Lower leg skin (tissue), 4 donors: Measurements from ENCODE around the gene PEX16. TPM values are rescaled to one million over a fixed set of nuclear protein-coding genes. Genes with fewer than 3 reads are reported as not detected.

Experiments
- DNase-seq, 2 donors: peaks; one replicate each; pipeline ENCODE4 v3.0.0-alpha.2; 2019; ENCODE audit warnings: low spot score in 2 of 2
- H3K4me3 ChIP-seq: fragments of 200-600 bp; sonication (generic); 2 replicates; pipeline ENCODE4 v1.5.1; 2017; ENCODE audit warnings: mild to moderate bottlenecking, low read depth; ENCODE audit not compliant: poor library complexity, severe bottlenecking
- CTCF ChIP-seq, 3 donors: fragments of 450-650 bp; IDR thresholded peaks; one replicate each; pipeline ENCODE4 v1.5.1; 2016; ENCODE audit warnings: antibody characterized with exemption in 3 of 3, mild to moderate bottlenecking in 3 of 3, moderate library complexity in 2 of 3
- POLR2A ChIP-seq, 2 donors: fragments of 450-650 bp; IDR thresholded peaks; one replicate each; pipeline ENCODE4 v1.6.1; 2016 to 2017; ENCODE audit warnings: antibody characterized with exemption in 2 of 2, mild to moderate bottlenecking in 1 of 2, moderate library complexity in 1 of 2
- WGBS, 2 donors: methylation state at CpG; one replicate each; pipeline ENCODE4 v1.1.5; 2018; 5-methylcytosine and 5-hydroxymethylcytosine counted together
- intact Hi-C: fragments of 100-400 bp; cut with DNase I; formaldehyde crosslinking; loops from one replicate; pipeline ENCODE4 v1.15.0; 2023; ENCODE audit warnings: low total_unique reads
- total RNA-seq, 4 donors: library from RNA; depleted of rRNA; stranded (reverse); fragments of >200 nt; gene quantifications; one replicate each; pipeline ENCODE4 v1.1.0, GENCODE V29; 2016

Gene PEX16
- total RNA-seq, 4 donors from 2014 or later = 36.7 to 52.8 (median 41.2) TPM

- TF ChIP-seq POLR2A (IDR thresholded peaks at IDR 0.05) (no peak), CTCF (IDR thresholded peaks at IDR 0.05) (no peak)
- no peak overlapping the region for H3K4me3 ChIP-seq
- 85 to 87% methylated on average over 12 of the region's 12 CpGs for WGBS, 2 donors
- intact Hi-C loops = no loop called here
- DNase-seq = peak in 1 of 2 donors; percentile 83
These were observed 9.1 kb upstream of the PEX16 start for GRCh38 chr11:45926536-45927331.

- 54 to 58% methylated on average over 12 of the region's 12 CpGs for WGBS, 2 donors
- intact Hi-C loops = no loop called here
- no peak for TF ChIP-seq POLR2A (IDR thresholded peaks at IDR 0.05)
- no peak for TF ChIP-seq CTCF (IDR thresholded peaks at IDR 0.05)
- no peak overlapping the region for H3K4me3 ChIP-seq
- peak in 1 of 2 donors; percentile 84 for DNase-seq
These were observed 8.3 kb upstream of the PEX16 start for GRCh38 chr11:45926001-45926401.

GRCh38 chr11:45925550-45925949 is 7.9 kb upstream of the PEX16 start:
- intact Hi-C loops = no loop called here
- TF ChIP-seq POLR2A (IDR thresholded peaks at IDR 0.05) = no peak
- no peak for TF ChIP-seq CTCF (IDR thresholded peaks at IDR 0.05)
- no peak overlapping the region for H3K4me3 ChIP-seq
- WGBS, 2 donors = 74 to 79% methylated on average over 3 of the region's 3 CpGs
- DNase-seq = peak in 1 of 2 donors; percentile 57

DNA sequence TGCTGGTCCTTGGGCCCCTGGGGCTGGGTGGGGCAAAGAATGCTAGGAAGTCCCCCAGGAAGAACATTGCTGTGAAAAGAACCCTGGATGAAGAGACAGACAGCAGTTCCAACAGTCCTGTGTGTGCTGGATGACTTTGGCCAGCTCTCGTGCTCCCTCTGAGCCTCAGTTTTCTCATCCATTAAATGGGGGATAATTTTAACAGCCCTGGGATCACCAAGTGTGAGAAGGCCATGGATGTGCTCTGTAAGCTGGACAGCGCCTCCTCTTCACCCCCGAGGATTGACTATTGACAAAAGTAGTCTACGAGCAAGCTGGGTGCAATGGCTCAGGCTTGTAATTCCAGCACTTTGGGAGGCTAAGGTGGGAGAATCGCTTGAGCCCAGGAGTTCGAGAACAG is 7.2 kb upstream of the PEX16 start:
- DNase-seq = peak in 1 of 2 donors; percentile 70
- H3K4me3 ChIP-seq = no peak overlapping the region
- intact Hi-C loops = no loop called here
- WGBS, 2 donors = 87 to 88% methylated on average over 6 of the region's 6 CpGs
- TF ChIP-seq POLR2A (IDR thresholded peaks at IDR 0.05) (no peak), CTCF (IDR thresholded peaks at IDR 0.05) (no peak)

GRCh38 chr11:45924036-45924915 is 6.6 kb upstream of the PEX16 start:
- DNase-seq = peak in 1 of 2 donors; percentile 82
- WGBS, 2 donors = 64 to 70% methylated on average over 22 of the region's 22 CpGs
- intact Hi-C loops = no loop called here
- no peak overlapping the region for H3K4me3 ChIP-seq
- TF ChIP-seq POLR2A (IDR thresholded peaks at IDR 0.05) (no peak), CTCF (IDR thresholded peaks at IDR 0.05) (no peak)
